Epithelial cell of esophagus (primary cell): ENCODE results near the gene RPS6KB2.
A peak's percentile ranks its signal among the peaks of the same experiment; 100 is the strongest.
"Not testable (repeated sequence)": the region's sequence is repeated elsewhere in the genome, so short reads cannot be mapped to it uniquely, and the experiment has no call there.

Experiments
- DNase-seq: peaks from one replicate; pipeline ENCODE4 v3.0.0; 2010; ENCODE audit warnings: low read depth
- H3K4me3 ChIP-seq: 2 replicates; pipeline ENCODE4 v1.5.1; 2011; ENCODE audit warnings: mild to moderate bottlenecking, low read length, control low read depth
- CTCF ChIP-seq: IDR thresholded peaks from 2 replicates; pipeline ENCODE4 v1.5.1; 2011; ENCODE audit warnings: low read depth, mild to moderate bottlenecking, low read length, control low read depth, inconsistent platforms; ENCODE audit not compliant: insufficient read depth; ENCODE audit errors: missing control alignments

Gene RPS6KB2

DNA sequence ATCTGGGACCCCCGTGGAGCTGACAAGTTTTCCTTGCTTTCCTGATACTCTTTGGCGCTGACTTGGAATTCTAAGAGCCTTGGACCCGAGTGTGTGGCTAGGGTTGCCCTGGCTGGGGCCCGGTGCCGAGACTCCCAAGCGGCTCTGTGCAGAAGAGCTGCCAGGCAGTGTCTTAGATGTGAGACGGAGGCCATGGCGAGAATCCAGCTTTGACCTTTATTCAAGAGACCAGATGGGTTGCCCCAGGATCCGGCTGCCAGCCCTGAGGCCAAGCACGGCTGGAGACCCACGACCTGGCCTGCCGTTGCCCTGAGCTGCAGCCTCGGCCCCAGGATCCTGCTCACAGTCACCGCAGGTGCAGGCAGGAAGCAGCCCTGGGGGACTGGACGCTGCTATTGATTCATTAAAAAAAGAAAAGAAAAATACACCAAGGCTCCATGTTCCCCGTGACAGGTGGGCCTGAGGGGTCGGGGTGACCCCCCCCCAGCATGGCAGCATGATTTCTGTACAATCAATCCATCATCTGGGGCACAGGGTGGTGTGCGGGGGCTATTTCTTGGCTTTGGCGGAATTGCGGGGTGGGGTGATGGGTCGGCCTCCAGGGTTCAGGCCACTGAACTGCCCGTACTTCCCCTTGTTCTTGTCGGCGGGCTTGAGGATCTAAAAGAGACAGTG lies 30.2 kb upstream of the RPS6KB2 start:
- no peak for TF ChIP-seq CTCF
- DNase-seq: no peak
- H3K4me3 ChIP-seq: no peak overlapping the region

GRCh38 chr11:67398661-67399563 lies 29.4 kb upstream of the RPS6KB2 start:
- DNase-seq: no peak
- no peak overlapping the region for H3K4me3 ChIP-seq
- TF ChIP-seq CTCF: no peak

GRCh38 chr11:67400251-67400941 lies 27.9 kb upstream of the RPS6KB2 start:
- TF ChIP-seq CTCF: no peak
- no peak for DNase-seq
- peak overlapping the region; percentile 82 for H3K4me3 ChIP-seq

DNA sequence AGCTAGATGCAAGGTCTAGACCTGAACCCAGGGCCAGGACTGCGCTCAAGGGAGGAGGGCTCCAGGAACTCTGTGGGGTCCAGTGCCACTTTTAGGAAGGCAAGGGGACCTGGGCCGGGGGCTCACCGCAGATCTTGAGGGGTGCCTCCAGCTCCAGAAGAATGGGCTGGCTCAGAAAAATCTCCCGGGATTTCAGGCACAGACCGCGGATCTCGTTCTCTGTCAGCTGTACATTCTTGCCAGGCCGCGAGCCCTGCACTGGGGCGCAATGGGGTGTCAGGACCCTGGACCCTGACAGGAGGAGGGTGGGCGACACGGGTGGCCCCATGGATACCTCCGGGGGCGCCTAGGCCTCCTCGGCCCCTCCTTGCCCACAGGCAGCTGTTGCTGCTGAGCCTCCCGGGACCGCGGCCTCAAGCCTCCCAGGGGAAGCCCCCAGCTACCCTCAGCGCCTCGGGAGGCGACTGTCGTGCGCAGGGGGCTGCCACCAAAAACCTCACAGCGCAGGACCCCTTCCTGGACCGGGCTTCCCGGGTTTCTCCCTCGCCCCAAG lies 27.3 kb upstream of the RPS6KB2 start:
- no peak for TF ChIP-seq CTCF
- H3K4me3 ChIP-seq: peak overlapping the region; percentile 82
- DNase-seq: no peak

GRCh38 chr11:67401495-67402191 lies 26.7 kb upstream of the RPS6KB2 start, which contains the start of gene PPP1CA:
Gene PPP1CA (minus strand): TSS chr11:67401858. CDS start chr11:67401782, 76 bp downstream.
- H3K4me3 ChIP-seq: peak within 1 kb of the TSS; percentile 82
- DNase-seq: peak; percentile 90
- peak; percentile 10 for TF ChIP-seq CTCF

DNA sequence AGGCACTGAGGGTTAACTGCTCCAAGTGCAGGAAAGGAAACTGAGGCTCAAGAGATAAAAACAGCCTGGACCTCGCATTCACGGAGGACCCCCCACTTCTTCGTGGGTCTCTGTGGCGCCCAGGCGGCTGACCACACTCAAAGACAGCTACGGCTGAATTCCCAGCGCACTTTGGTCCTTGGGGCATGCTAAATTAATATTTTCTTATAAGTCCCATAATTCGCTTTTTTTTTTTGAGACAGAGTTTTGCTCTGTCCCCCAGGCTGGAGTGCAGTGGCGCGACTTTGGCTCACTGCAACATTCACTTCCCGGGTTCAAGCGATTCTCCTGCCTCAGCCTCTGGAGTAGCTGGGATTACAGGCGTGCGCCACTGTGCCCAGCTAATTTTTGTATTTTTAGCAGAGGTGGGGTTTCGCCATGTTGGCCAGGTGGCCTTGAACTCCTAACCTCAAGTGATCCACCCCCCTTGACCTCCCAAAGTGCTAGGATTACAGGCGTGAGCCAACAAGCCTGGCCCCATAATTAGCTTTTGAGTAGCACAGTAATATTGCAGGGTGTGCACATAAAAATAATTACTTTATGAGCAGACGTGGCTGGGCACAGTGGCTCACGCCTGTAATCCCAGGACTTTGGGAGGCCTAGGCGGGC lies 26.0 kb upstream of the RPS6KB2 start:
- peak overlapping the region; percentile 20 for H3K4me3 ChIP-seq
- DNase-seq: not testable (repeated sequence)

GRCh38 chr11:67403085-67403484 lies 25.2 kb upstream of the RPS6KB2 start:
- not testable (repeated sequence) for DNase-seq, H3K4me3 ChIP-seq
